CD14-positive monocyte (primary cell): ENCODE measurements around the gene MAST4. TPM values are rescaled to one million over a fixed set of nuclear protein-coding genes. Genes with fewer than 3 reads are reported as not detected.

ENCODE experiments used
- DNase-seq, 3 donors: peaks; one replicate each; pipeline ENCODE4 v3.0.0-alpha.2; 2011 to 2022
- H2AFZ ChIP-seq: 2 replicates; pipeline ENCODE4 v1.6.0; 2012; ENCODE audit warnings: mild to moderate bottlenecking, low read depth, low read length, inconsistent platforms; ENCODE audit not compliant: insufficient read depth, poor library complexity, severe bottlenecking
- H3K27ac ChIP-seq, 2 donors: 1 replicate in 1 of 2; 2 replicates in 1 of 2; pipeline ENCODE4 v1.5.1; 2012 to 2013; ENCODE audit warnings: low read length in 2 of 2, control low read depth in 1 of 2, inconsistent platforms in 1 of 2, low read depth in 1 of 2, mild to moderate bottlenecking in 1 of 2
- H3K27me3 ChIP-seq, 2 donors: one replicate each; pipeline versions ENCODE4 v1.6.0 to v1.6.1; 2011 to 2013; ENCODE audit warnings: low read length in 2 of 2; ENCODE audit not compliant: control insufficient read depth in 2 of 2, insufficient read depth in 2 of 2
- H3K36me3 ChIP-seq, 2 donors: replicated peaks in 1 of 2; 1 replicate in 1 of 2; 2 replicates in 1 of 2; pipeline versions ENCODE4 v1.5.1 to v1.6.1; 2012 to 2013; ENCODE audit warnings: low read length in 2 of 2, control low read depth in 1 of 2, inconsistent platforms in 1 of 2, mild to moderate bottlenecking in 1 of 2; ENCODE audit not compliant: insufficient read depth in 2 of 2, control insufficient read depth in 1 of 2
- H3K4me1 ChIP-seq, 2 donors: 1 replicate in 1 of 2; 2 replicates in 1 of 2; pipeline versions ENCODE4 v1.5.1 to v1.6.1; 2012 to 2013; ENCODE audit warnings: low read length in 2 of 2, control low read depth in 1 of 2, inconsistent platforms in 1 of 2, mild to moderate bottlenecking in 1 of 2, moderate library complexity in 1 of 2; ENCODE audit not compliant: insufficient read depth in 2 of 2, control insufficient read depth in 1 of 2
- H3K4me2 ChIP-seq: replicated peaks from 2 replicates; pipeline ENCODE3; 2012; ENCODE audit warnings: low read length, moderate library complexity, mild to moderate bottlenecking; ENCODE audit not compliant: poor library complexity, severe bottlenecking; ENCODE audit errors: extremely low read depth
- H3K4me3 ChIP-seq, 3 experiments: fragments of 200-600 bp in 1 of 3; sonication (generic) in 1 of 3; replicated peaks in 1 of 3; 1 replicate in 2 of 3; 2 replicates in 1 of 3; pipeline ENCODE4 v1.5.1; 2011 to 2013; ENCODE audit warnings: low read length in 3 of 3, mild to moderate bottlenecking in 3 of 3, control low read depth in 2 of 3, low read depth in 2 of 3, inconsistent platforms in 1 of 3, moderate library complexity in 1 of 3
- H3K79me2 ChIP-seq: 2 replicates; pipeline ENCODE4 v1.6.0; 2012; ENCODE audit warnings: mild to moderate bottlenecking, control low read depth, inconsistent platforms, low read length, moderate library complexity; ENCODE audit not compliant: insufficient read depth
- H3K9ac ChIP-seq: 2 replicates; pipeline ENCODE4 v1.6.0; 2017; ENCODE audit warnings: low read length, mild to moderate bottlenecking; ENCODE audit not compliant: insufficient read depth, poor library complexity, severe bottlenecking
- H3K9me3 ChIP-seq, 2 donors: replicated peaks in 1 of 2; 1 replicate in 1 of 2; 2 replicates in 1 of 2; pipeline versions ENCODE4 v1.5.1 to v1.6.1; 2012 to 2013; ENCODE audit warnings: low read length in 2 of 2, control low read depth in 1 of 2; ENCODE audit not compliant: control insufficient read depth in 1 of 2, insufficient read depth in 1 of 2
- H4K20me1 ChIP-seq: 2 replicates; pipeline ENCODE4 v1.6.0; 2012; ENCODE audit warnings: mild to moderate bottlenecking, low read length, control low read depth, moderate library complexity; ENCODE audit not compliant: insufficient read depth
- H3K27ac Mint-ChIP-seq, 7 donors: one replicate each; pipeline ENCODE4 v1.8.0; 2020; ENCODE audit warnings: mild to moderate bottlenecking in 7 of 7, mixed read lengths in 7 of 7, moderate library complexity in 6 of 7, inconsistent platforms in 2 of 7
- H3K27me3 Mint-ChIP-seq, 3 donors: one replicate each; pipeline ENCODE4 v1.8.0; 2021 to 2022; ENCODE audit warnings: low read depth in 3 of 3, mild to moderate bottlenecking in 3 of 3, mixed read lengths in 3 of 3, moderate library complexity in 3 of 3, inconsistent platforms in 1 of 3
- H3K36me3 Mint-ChIP-seq, 2 donors: one replicate each; pipeline ENCODE4 v1.8.0; 2020; ENCODE audit warnings: mixed read lengths in 2 of 2, inconsistent platforms in 1 of 2, mild to moderate bottlenecking in 1 of 2
- H3K4me1 Mint-ChIP-seq: one replicate; pipeline ENCODE4 v1.8.0; 2020; ENCODE audit warnings: mild to moderate bottlenecking, mixed read lengths
- H3K4me3 Mint-ChIP-seq, 2 donors: one replicate each; pipeline ENCODE4 v1.8.0; 2020; ENCODE audit warnings: mild to moderate bottlenecking in 2 of 2, mixed read lengths in 2 of 2, moderate library complexity in 1 of 2
- H3K9me3 Mint-ChIP-seq, 7 donors: one replicate each; pipeline ENCODE4 v1.8.0; 2020 to 2022; ENCODE audit warnings: mixed read lengths in 7 of 7, mild to moderate bottlenecking in 6 of 7, moderate library complexity in 6 of 7, inconsistent platforms in 2 of 7
- WGBS: methylation state at CpG from one replicate; pipeline ENCODE4 v1.1.5; 2013; ENCODE audit warnings: missing lambda C conversion rate; ENCODE audit not compliant: insufficient coverage; 5-methylcytosine and 5-hydroxymethylcytosine counted together
- intact Hi-C, 2 donors: fragments of 100-400 bp; cut with micrococcal nuclease; formaldehyde crosslinking; loops; one replicate each; pipeline versions ENCODE4 v1.15.0 to v1.15.1; 2023
- polyA plus RNA-seq, 3 donors: library from polyadenylated mRNA; depleted of rRNA in 1 of 3; unstranded in 2 of 3; stranded (reverse) in 1 of 3; fragments of 300-500 nt in 2 of 3; fragments of >200 nt in 1 of 3; fragmentation: Illumina TruSeq in 2 of 3; gene quantifications; 1 replicate in 2 of 3; 2 replicates in 1 of 3; pipeline ENCODE4 v1.2.3, GENCODE V29; 2012 to 2021
- TF ChIP-seq, protein P1 (sequence below): fragments of 200-600 bp; IDR thresholded peaks from one replicate; pipeline ENCODE4 v1.8.0; 2022; ENCODE audit warnings: antibody characterized with exemption, mild to moderate bottlenecking

MAST4 gene
- polyA plus RNA-seq, 3 donors: 0.03 to 0.24 TPM; not detected in 1

DNA sequence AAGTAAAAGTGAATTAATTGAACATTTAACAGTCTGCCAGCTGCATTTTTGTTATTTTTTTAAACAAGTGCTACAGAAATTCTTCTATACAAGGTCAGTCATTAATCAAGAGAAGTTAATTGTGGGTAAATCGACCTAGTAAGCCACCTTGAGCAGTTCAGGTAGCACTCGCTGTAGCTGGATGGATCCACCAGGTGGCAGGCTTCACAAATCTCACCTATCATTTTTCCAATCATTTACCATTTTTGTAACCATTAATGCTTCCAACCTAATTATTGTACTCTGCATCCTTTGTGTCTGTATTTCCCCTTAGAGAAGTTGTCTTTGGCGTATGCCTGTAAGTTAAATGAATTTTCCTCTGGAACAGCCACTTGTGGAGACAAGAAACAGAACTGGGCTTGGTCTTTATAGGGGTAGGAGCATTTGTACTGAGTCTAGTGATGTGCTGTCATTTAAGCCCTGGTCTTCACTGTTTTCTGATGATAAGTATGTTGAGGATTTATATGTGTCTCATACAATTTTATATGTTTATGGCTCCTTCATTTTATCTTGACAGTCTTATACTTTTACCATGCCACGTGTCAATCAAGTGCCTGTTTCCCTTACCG is 560.9 kb downstream of the MAST4 start:
- no peaks in the 10 kb centered on the region for H3K36me3 Mint-ChIP-seq
- DNase-seq: peak; percentile 22 to 54 (median 40)
- TF ChIP-seq, protein P1, sequence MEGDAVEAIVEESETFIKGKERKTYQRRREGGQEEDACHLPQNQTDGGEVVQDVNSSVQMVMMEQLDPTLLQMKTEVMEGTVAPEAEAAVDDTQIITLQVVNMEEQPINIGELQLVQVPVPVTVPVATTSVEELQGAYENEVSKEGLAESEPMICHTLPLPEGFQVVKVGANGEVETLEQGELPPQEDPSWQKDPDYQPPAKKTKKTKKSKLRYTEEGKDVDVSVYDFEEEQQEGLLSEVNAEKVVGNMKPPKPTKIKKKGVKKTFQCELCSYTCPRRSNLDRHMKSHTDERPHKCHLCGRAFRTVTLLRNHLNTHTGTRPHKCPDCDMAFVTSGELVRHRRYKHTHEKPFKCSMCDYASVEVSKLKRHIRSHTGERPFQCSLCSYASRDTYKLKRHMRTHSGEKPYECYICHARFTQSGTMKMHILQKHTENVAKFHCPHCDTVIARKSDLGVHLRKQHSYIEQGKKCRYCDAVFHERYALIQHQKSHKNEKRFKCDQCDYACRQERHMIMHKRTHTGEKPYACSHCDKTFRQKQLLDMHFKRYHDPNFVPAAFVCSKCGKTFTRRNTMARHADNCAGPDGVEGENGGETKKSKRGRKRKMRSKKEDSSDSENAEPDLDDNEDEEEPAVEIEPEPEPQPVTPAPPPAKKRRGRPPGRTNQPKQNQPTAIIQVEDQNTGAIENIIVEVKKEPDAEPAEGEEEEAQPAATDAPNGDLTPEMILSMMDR: peak; percentile 96
- H3K4me1 Mint-ChIP-seq: peaks cover 8% of the 10 kb centered on the region
- no peak overlapping the region for H3K4me2 ChIP-seq
- H3K9me3 ChIP-seq: no peaks in the 10 kb centered on the region
- H3K4me1 ChIP-seq: peaks cover 0 to 9% of the 10 kb centered on the region in 2 donors
- H3K27me3 Mint-ChIP-seq: peaks cover 0 to 2% (median 0%) of the 10 kb centered on the region in 3 donors
- no peak overlapping the region for H3K9ac ChIP-seq
- H3K79me2 ChIP-seq: no peaks in the 10 kb centered on the region
- no peaks in the 10 kb centered on the region for H3K36me3 ChIP-seq
- no peaks in the 10 kb centered on the region for H4K20me1 ChIP-seq
- H3K4me3 ChIP-seq: no peak overlapping the region
- intact Hi-C loops: loop anchor here in 1 of 2 donors (5.0 kb wide), 1 partner anchor 55 kb away; no protein-coding TSS in a partner anchor
- H3K9me3 Mint-ChIP-seq: no peaks in the 10 kb centered on the region
- no peak overlapping the region for H3K4me3 Mint-ChIP-seq
- no peak overlapping the region for H3K27ac Mint-ChIP-seq
- WGBS: 100% methylated on average over 1 of the region's 5 CpGs
- no peaks in the 10 kb centered on the region for H3K27me3 ChIP-seq
- no peak overlapping the region for H3K27ac ChIP-seq
- H2AFZ ChIP-seq: no peak overlapping the region

DNA sequence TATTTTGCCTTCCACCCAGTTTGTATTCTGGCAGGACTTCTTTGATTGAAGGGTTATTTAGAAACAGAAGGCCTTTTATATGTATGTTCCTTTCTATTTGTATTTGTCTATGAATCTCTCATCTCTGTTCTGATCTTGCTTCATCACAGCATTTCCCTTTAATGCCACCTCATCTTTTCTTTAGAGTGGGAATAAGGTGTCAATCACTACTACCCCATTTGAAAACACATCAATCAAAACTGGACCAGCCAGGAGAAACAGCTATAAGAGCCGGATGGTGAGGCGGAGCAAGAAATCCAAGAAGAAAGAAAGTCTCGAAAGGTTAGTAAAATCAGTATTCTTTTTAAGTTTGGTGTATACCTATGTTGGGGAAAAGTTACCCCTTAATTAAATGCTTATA is 564.1 kb downstream of the MAST4 start:
- H3K27ac ChIP-seq: no peak overlapping the region
- H3K4me3 ChIP-seq: no peak overlapping the region
- Mint-ChIP-seq H3K27me3 (peaks cover 0 to 3% (median 2%) of the 10 kb centered on the region in 3 donors), H3K27ac (no peak overlapping the region), H3K36me3 (peaks cover 2 to 19% of the 10 kb centered on the region in 2 donors), H3K4me1 (peaks cover 15% of the 10 kb centered on the region), H3K4me3 (no peak overlapping the region), H3K9me3 (no peaks in the 10 kb centered on the region)
- H3K4me1 ChIP-seq: peaks cover 1 to 14% of the 10 kb centered on the region in 2 donors
- no peaks in the 10 kb centered on the region for H3K27me3 ChIP-seq
- H3K9ac ChIP-seq: no peak overlapping the region
- no peaks in the 10 kb centered on the region for H3K36me3 ChIP-seq
- H3K4me2 ChIP-seq: no peak overlapping the region
- no peaks in the 10 kb centered on the region for H3K9me3 ChIP-seq
- H3K79me2 ChIP-seq: no peaks in the 10 kb centered on the region
- intact Hi-C loops: no loop called here
- no CpG with 5 or more reads among the region's 3 CpGs for WGBS
- H2AFZ ChIP-seq: no peak overlapping the region
- TF ChIP-seq, protein P1: no peak
- no peaks in the 10 kb centered on the region for H4K20me1 ChIP-seq
- DNase-seq: no peak
